Peyer's patch (tissue), 4 donors: ENCODE results near the gene FCMR.

ENCODE experiments used
- CTCF ChIP-seq, 6 experiments: fragments of 450-650 bp in 4 of 6; fragments of 200-600 bp in 2 of 6; sonication (generic) in 1 of 6; IDR thresholded peaks; one replicate each; pipeline ENCODE4 v1.5.1; 2017 to 2019; ENCODE audit warnings: antibody characterized with exemption in 6 of 6, mild to moderate bottlenecking in 3 of 6, moderate library complexity in 1 of 6
- POLR2A ChIP-seq, 2 donors: fragments of 450-650 bp; IDR thresholded peaks; one replicate each; pipeline ENCODE4 v1.5.1; 2017; ENCODE audit warnings: antibody characterized with exemption in 2 of 2, mild to moderate bottlenecking in 2 of 2, moderate library complexity in 2 of 2

- TF ChIP-seq CTCF (IDR thresholded peaks at IDR 0.05) (peak; percentile 13 to 74 (median 58)), POLR2A (IDR thresholded peaks at IDR 0.05) (no peak)
Measured at GRCh38 chr1:206935491-206936067, 13.8 kb upstream of the FCMR start.
